Tibial nerve (tissue), 4 donors: ENCODE results near the gene GPR26.

ENCODE experiments used
- CTCF ChIP-seq, 5 experiments: fragments of 200-600 bp in 3 of 5; fragments of 450-650 bp in 2 of 5; sonication (generic) in 3 of 5; IDR thresholded peaks; one replicate each; pipeline ENCODE4 v1.5.1; 2016 to 2019; ENCODE audit warnings: antibody characterized with exemption in 5 of 5, mild to moderate bottlenecking in 3 of 5, moderate library complexity in 2 of 5
- EP300 ChIP-seq, 2 donors: sonication (generic); formaldehyde crosslinking; IDR thresholded peaks; one replicate each; pipeline ENCODE4 v1.6.1; 2017; ENCODE audit warnings: antibody characterized with exemption in 2 of 2, mild to moderate bottlenecking in 1 of 2

- TF ChIP-seq EP300 (IDR thresholded peaks at IDR 0.05) (no peak), CTCF (IDR thresholded peaks at IDR 0.05) (no peak)
These were observed 16.3 kb downstream of the GPR26 start for GRCh38 chr10:123682477-123682876.
